Activated T-helper 17 cell treated with anti-CD3 and anti-CD28 coated beads, Interleukin-2, amount 50 U/mL, for 72 hours (primary cell): ENCODE data around the gene CCN5. TPM values are rescaled to one million over a fixed set of nuclear protein-coding genes. Genes with fewer than 3 reads are reported as not detected.

Experiments
- ATAC-seq: fragments of 150-1000 bp; cut with Tn5 transposase; replicated peaks from 2 replicates; pipeline ENCODE4 v1.10.0; 2021; ENCODE audit warnings: mild to moderate bottlenecking, moderate library complexity
- H3K27ac Mint-ChIP-seq: one replicate; pipeline ENCODE4 v1.8.0; 2022; ENCODE audit warnings: mixed read lengths
- H3K27me3 Mint-ChIP-seq: one replicate; pipeline ENCODE4 v1.8.0; 2022; ENCODE audit warnings: mixed read lengths
- H3K36me3 Mint-ChIP-seq: one replicate; pipeline ENCODE4 v1.8.0; 2022; ENCODE audit warnings: low read depth, mild to moderate bottlenecking, mixed read lengths
- H3K4me1 Mint-ChIP-seq: one replicate; pipeline ENCODE4 v1.8.0; 2022; ENCODE audit warnings: mixed read lengths
- H3K4me3 Mint-ChIP-seq: one replicate; pipeline ENCODE4 v1.8.0; 2022; ENCODE audit warnings: mild to moderate bottlenecking, mixed read lengths
- H3K9me3 Mint-ChIP-seq: one replicate; pipeline ENCODE4 v1.8.0; 2022; ENCODE audit warnings: mixed read lengths
- total RNA-seq, 2 donors: library from RNA; stranded (reverse); gene quantifications; one replicate each; pipeline ENCODE4 v1.2.3, GENCODE V29; 2022

The CCN5 gene
- total RNA-seq, 2 donors from 2014 or later: not detected

- no peak for ATAC-seq
- Mint-ChIP-seq H3K36me3 (no peaks in the 10 kb centered on the region), H3K27me3 (peaks cover 23% of the 10 kb centered on the region), H3K4me3 (peak overlapping the region; percentile 78), H3K9me3 (no peaks in the 10 kb centered on the region), H3K27ac (peak overlapping the region; percentile 24), H3K4me1 (peaks cover 11% of the 10 kb centered on the region)
These were observed 31.4 kb downstream of the CCN5 start for GRCh38 chr20:44746367-44747165.

DNA sequence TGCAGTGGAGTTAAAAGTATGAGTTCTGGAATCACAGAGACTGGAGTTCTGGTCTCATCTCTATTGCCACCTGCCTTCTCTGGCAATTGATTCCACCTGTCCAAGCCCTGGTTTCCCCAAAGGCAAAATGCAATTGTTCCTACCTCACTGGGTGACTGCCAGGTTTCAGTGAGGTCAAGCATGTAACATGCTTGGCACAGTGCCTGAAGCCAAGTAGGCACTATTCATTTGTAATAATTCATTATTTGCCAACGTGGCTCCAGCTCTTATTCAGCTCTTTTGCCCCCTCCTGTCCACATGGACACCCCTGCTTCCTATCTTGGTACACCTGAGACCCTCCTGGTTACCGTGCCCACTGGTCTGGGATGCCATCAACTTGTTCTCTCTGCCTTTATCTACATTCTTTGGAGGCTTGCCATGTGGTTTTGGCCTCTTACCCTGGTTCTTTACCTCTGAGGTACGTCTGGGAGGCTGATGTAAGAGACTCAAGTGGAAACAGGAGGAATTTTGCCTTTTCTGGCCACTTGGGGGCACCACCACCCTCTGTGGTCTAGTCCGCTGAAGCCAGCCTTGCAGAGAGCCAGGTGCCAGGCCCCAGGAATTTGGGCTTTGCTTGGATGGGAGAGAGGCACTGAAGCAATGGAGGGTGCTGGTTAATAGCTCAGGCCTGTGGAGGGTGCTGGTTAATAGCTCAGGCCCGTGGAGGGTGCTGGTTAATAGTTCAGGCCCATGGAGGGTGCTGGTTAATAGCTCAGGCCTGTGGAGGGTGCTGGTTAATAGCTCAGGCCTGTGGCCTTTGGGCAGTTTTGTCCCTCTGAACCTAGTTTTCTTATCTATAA is 32.2 kb downstream of the CCN5 start:
- Mint-ChIP-seq H3K4me3 (peak overlapping the region; percentile 78), H3K27ac (no peak overlapping the region), H3K9me3 (no peaks in the 10 kb centered on the region), H3K27me3 (peaks cover 23% of the 10 kb centered on the region), H3K4me1 (peaks cover 11% of the 10 kb centered on the region), H3K36me3 (no peaks in the 10 kb centered on the region)
- ATAC-seq: peak; percentile 61

- Mint-ChIP-seq H3K36me3 (no peaks in the 10 kb centered on the region), H3K4me3 (no peak overlapping the region), H3K4me1 (peaks cover 11% of the 10 kb centered on the region), H3K9me3 (no peaks in the 10 kb centered on the region), H3K27ac (no peak overlapping the region), H3K27me3 (peaks cover 23% of the 10 kb centered on the region)
- ATAC-seq: no peak
These were observed 32.8 kb downstream of the CCN5 start for GRCh38 chr20:44748005-44748370.

- no peaks in the 10 kb centered on the region for H3K9me3 Mint-ChIP-seq
- no peak for ATAC-seq
- H3K4me1 Mint-ChIP-seq: peaks cover 11% of the 10 kb centered on the region
- H3K27ac Mint-ChIP-seq: no peak overlapping the region
- H3K4me3 Mint-ChIP-seq: no peak overlapping the region
- H3K36me3 Mint-ChIP-seq: no peaks in the 10 kb centered on the region
- H3K27me3 Mint-ChIP-seq: peaks cover 18% of the 10 kb centered on the region
These were observed 35.1 kb downstream of the CCN5 start for GRCh38 chr20:44750081-44750805.

- Mint-ChIP-seq H3K4me3 (no peak overlapping the region), H3K36me3 (no peaks in the 10 kb centered on the region), H3K27me3 (peaks cover 14% of the 10 kb centered on the region), H3K4me1 (peaks cover 4% of the 10 kb centered on the region), H3K9me3 (no peaks in the 10 kb centered on the region), H3K27ac (no peak overlapping the region)
- ATAC-seq: no peak
These were observed 37.1 kb downstream of the CCN5 start for GRCh38 chr20:44752099-44752931.

- Mint-ChIP-seq H3K27ac (no peak overlapping the region), H3K9me3 (no peaks in the 10 kb centered on the region), H3K36me3 (no peaks in the 10 kb centered on the region), H3K27me3 (peaks cover 11% of the 10 kb centered on the region), H3K4me1 (no peaks in the 10 kb centered on the region), H3K4me3 (no peak overlapping the region)
- ATAC-seq: no peak
These were observed 39.4 kb downstream of the CCN5 start for GRCh38 chr20:44754554-44754953.

DNA sequence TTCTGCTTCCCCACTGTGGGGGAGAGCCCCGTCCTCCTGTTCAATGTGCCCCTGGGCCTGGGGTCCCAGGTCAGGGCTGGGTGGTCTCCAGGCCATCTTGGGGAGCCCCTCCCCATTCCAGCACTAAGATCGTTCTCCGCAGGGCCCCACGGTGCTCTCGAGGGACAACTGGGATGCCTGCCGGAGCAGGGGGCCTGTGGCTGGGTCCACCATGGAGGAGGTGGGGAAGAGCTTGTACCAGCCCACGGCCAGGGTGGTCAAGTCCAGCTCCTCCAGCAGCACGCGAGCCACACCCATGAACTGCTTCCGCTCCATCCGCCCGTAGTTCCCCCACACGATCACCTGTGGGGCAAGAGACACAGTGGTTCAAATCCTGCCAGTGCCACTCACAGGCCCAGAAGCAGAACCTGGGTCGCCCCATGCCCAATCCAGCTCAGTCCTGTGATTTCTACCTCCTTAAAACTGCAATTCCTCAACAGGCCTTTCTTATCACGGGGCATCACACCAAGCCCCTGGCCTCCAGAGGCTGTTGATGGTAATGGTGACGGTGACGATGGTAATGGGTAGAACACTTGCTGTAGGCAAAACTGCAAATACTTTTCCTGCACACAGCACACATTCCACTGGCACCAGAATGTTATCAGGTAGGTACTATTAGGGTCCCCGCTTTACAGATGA is 41.0 kb downstream of the CCN5 start:
- no peak for ATAC-seq
- H3K36me3 Mint-ChIP-seq: no peaks in the 10 kb centered on the region
- H3K9me3 Mint-ChIP-seq: no peaks in the 10 kb centered on the region
- no peak overlapping the region for H3K27ac Mint-ChIP-seq
- H3K4me3 Mint-ChIP-seq: no peak overlapping the region
- H3K4me1 Mint-ChIP-seq: no peaks in the 10 kb centered on the region
- peaks cover 6% of the 10 kb centered on the region for H3K27me3 Mint-ChIP-seq

DNA sequence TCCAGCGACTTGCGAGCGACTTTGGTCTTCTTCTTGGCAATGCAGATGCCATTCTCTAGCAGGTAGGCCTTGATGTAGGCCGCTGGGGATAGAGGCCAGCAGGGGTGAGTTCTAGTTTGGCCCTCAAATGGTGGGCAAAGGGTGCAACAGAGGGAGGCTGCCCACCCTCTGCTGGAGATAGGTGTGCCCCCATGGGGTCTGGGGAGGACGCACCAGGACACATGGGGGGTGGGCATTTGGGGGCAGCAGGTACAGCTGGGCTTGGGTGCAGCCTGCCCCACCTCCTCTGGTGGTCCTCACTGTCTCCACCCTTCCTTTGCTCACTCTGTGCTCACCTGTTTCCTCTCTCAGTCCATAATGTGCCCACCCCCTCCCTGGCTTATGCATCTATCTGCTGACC is 41.8 kb downstream of the CCN5 start:
- no peak for ATAC-seq
- Mint-ChIP-seq H3K4me3 (no peak overlapping the region), H3K4me1 (no peaks in the 10 kb centered on the region), H3K27me3 (peaks cover 3% of the 10 kb centered on the region), H3K27ac (no peak overlapping the region), H3K9me3 (no peaks in the 10 kb centered on the region), H3K36me3 (no peaks in the 10 kb centered on the region)

- Mint-ChIP-seq H3K27me3 (peaks cover 3% of the 10 kb centered on the region), H3K27ac (no peak overlapping the region), H3K4me3 (no peak overlapping the region), H3K4me1 (no peaks in the 10 kb centered on the region), H3K9me3 (no peaks in the 10 kb centered on the region), H3K36me3 (no peaks in the 10 kb centered on the region)
- no peak for ATAC-seq
These were observed 43.3 kb downstream of the CCN5 start for GRCh38 chr20:44758247-44759101.

DNA sequence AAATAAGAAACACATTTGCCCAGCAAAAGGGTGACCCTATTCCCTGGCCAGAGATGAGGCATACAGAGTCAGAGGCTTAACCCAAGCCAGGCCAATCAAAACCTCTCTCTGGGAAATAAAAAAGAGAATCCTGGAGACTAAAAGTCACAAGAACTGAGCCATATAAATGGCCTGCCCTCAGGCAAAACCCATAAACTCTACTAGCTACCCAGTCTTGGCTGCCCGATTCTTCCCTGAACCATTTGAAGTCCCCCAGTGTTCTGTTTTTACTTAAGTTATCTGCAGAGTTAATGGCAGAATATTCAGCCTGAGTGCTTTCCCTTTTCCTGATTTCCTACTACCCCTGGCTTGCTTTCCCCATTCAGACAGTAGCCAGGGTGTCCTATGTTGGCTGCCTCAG is 44.4 kb downstream of the CCN5 start:
- Mint-ChIP-seq H3K27me3 (peaks cover 11% of the 10 kb centered on the region), H3K4me1 (no peaks in the 10 kb centered on the region), H3K4me3 (no peak overlapping the region), H3K36me3 (no peaks in the 10 kb centered on the region), H3K9me3 (no peaks in the 10 kb centered on the region), H3K27ac (no peak overlapping the region)
- ATAC-seq: no peak

DNA sequence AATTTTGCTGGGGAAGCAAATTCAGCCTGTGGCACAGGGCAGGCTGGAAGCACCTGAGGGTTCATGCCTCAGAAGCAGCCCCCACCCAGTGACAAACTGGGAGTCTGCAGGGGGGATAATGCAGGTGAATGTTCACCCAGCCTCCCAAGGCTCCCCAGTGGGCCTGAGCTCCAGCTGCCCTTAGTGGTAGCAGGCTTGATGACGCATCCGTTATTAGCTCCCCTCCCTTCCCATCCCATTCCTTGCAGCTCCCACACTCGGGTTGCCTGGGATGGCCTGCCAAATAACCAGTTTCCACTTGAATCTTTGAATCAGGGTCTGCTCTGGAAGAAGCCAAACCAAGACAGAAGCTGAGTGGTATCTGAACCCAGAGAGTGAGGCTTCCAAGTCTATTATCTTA is 46.3 kb downstream of the CCN5 start:
- Mint-ChIP-seq H3K27me3 (peaks cover 21% of the 10 kb centered on the region), H3K9me3 (no peaks in the 10 kb centered on the region), H3K4me1 (no peaks in the 10 kb centered on the region), H3K27ac (no peak overlapping the region), H3K36me3 (no peaks in the 10 kb centered on the region), H3K4me3 (no peak overlapping the region)
- ATAC-seq: no peak

DNA sequence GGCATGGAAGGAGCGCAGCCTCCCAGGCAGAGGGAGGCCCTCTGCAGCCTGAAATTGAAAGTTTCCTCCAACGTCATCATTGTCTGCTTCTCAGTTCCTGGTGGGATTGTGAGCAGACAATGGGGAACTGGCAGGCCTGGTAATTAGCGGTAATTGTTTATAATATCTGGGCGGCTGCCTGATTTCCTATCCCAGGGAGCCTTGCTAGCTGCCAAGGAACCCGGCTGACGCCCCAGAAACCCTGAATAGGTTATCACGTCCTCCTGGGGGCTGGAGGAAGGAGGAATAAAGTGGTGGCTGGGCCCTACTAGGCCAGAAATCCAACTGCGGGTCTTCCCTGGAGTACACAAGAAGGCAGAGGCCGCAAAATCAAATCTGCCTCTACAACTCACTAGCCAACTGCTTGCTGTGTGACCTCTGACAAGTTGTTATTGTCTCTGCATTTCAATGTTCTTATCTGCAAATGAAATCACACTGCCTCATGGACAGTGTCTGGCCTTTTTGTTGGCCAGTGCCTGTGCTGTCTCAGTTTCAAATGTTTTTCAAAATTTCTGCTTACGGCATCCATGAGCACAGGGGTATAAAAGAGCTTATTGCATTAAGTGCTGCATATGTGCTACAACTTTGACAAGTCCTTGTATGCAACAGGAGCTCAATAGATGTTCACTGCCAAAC is 47.4 kb downstream of the CCN5 start:
- H3K36me3 Mint-ChIP-seq: no peaks in the 10 kb centered on the region
- no peak for ATAC-seq
- H3K4me3 Mint-ChIP-seq: no peak overlapping the region
- H3K27ac Mint-ChIP-seq: no peak overlapping the region
- peaks cover 22% of the 10 kb centered on the region for H3K27me3 Mint-ChIP-seq
- no peaks in the 10 kb centered on the region for H3K4me1 Mint-ChIP-seq
- no peaks in the 10 kb centered on the region for H3K9me3 Mint-ChIP-seq
